ENCODE data around the gene TRIM42. TPM values are rescaled to one million over a fixed set of nuclear protein-coding genes. Genes with fewer than 3 reads are reported as not detected.

Gene TRIM42
- total RNA-seq, 4 donors from 2014 or later = not detected

- no peak for DNase-seq
- TF ChIP-seq POLR2A (IDR thresholded peaks at IDR 0.05) = no peak
- no peak for TF ChIP-seq EP300 (IDR thresholded peaks at IDR 0.05; ENCODE audit: low read depth)
- TF ChIP-seq POLR2AphosphoS5 (IDR thresholded peaks at IDR 0.05) = no peak
- no peak for TF ChIP-seq CTCF (IDR thresholded peaks at IDR 0.05)
- no peak overlapping the region for H3K4me3 ChIP-seq
- no peaks in the 10 kb centered on the region for H3K9me3 ChIP-seq
- intact Hi-C loops (cut with DNase I; ENCODE audit: low total_unique reads) = no loop called here
- in situ Hi-C loops (cut with MboI; ENCODE audit: low pct_ligation_motif_present in 1 of 4, low pct_unique_long_range_greater_than_20kb in 1 of 4, low sequenced_read_pairs in 3 of 4) = no loop called here
- no peaks in the 10 kb centered on the region for H3K36me3 ChIP-seq
- H3K27me3 ChIP-seq = no peaks in the 10 kb centered on the region
- 71 to 86% methylated on average over 4 to 5 of the region's 5 CpGs for WGBS, 2 donors (ENCODE audit: low coverage in 1 of 2)
- no peak overlapping the region for H3K27ac ChIP-seq
- H3K4me1 ChIP-seq = no peaks in the 10 kb centered on the region
Measured at GRCh38 chr3:140635276-140635675, 42.6 kb upstream of the TRIM42 start.

DNA sequence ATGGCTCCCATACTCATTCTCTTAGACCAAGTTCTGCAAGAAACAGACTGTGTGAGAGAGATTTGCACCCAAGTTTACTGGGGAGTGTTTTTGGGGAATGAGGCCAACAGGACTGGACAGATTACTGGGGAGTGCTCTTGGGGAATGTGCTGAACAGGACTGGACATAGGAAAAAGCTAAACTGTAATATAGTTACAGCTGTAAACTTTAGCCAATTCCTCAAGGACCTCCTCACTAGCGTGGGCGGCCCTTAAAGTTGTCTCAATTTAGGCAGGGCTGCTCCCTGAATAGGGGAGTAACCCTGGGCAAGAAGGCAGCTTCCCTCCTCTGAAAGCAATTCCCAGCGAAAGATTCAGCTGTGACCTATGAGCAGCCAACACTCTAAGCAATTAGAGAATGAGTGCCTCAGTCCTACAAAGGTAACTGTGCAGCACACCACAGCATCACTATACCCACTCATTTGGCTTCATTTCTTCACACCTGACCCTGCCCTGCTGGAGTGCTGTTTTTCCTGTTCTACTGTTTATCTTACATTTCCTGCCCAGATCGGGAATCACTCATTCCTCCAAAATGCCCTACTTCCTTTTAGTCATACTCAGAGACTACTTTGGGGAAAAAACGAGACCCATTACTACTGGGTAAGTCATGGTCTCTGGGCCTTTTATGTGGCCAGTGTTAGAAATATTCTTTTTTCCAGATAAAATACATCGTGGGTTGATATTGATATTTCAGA lies 41.3 kb upstream of the TRIM42 start:
- Histone ChIP-seq H3K36me3 (no peaks in the 10 kb centered on the region), H3K9me3 (no peaks in the 10 kb centered on the region), H3K27me3 (no peaks in the 10 kb centered on the region), H3K27ac (no peak overlapping the region), H3K4me3 (no peak overlapping the region), H3K4me1 (no peaks in the 10 kb centered on the region)
- no peak for TF ChIP-seq EP300 (IDR thresholded peaks at IDR 0.05; ENCODE audit: low read depth)
- no peak for TF ChIP-seq POLR2AphosphoS5 (IDR thresholded peaks at IDR 0.05)
- TF ChIP-seq CTCF (IDR thresholded peaks at IDR 0.05) = no peak
- no peak for TF ChIP-seq POLR2A (IDR thresholded peaks at IDR 0.05)
- DNase-seq = no peak
- intact Hi-C loops (cut with DNase I; ENCODE audit: low total_unique reads) (no loop called here), in situ Hi-C loops (cut with MboI; ENCODE audit: low pct_ligation_motif_present in 1 of 4, low pct_unique_long_range_greater_than_20kb in 1 of 4, low sequenced_read_pairs in 3 of 4) (no loop called here)
- 56% methylated on average over 6 of the region's 6 CpGs for WGBS, 2 donors (ENCODE audit: low coverage in 1 of 2)

- TF ChIP-seq POLR2A (IDR thresholded peaks at IDR 0.05) = no peak
- no peak for TF ChIP-seq EP300 (IDR thresholded peaks at IDR 0.05; ENCODE audit: low read depth)
- no peak for TF ChIP-seq CTCF (IDR thresholded peaks at IDR 0.05)
- no peak for TF ChIP-seq POLR2AphosphoS5 (IDR thresholded peaks at IDR 0.05)
- in situ Hi-C loops (cut with MboI; ENCODE audit: low pct_ligation_motif_present in 1 of 4, low pct_unique_long_range_greater_than_20kb in 1 of 4, low sequenced_read_pairs in 3 of 4) (no loop called here), intact Hi-C loops (cut with DNase I; ENCODE audit: low total_unique reads) (no loop called here)
- Histone ChIP-seq H3K36me3 (no peaks in the 10 kb centered on the region), H3K27ac (no peak overlapping the region), H3K27me3 (no peaks in the 10 kb centered on the region), H3K4me1 (no peaks in the 10 kb centered on the region), H3K4me3 (no peak overlapping the region), H3K9me3 (no peaks in the 10 kb centered on the region)
- 88% methylated on average over 12 of the region's 23 CpGs; no CpG with 5 or more reads in 1 of the 2 donors for WGBS, 2 donors (ENCODE audit: low coverage in 1 of 2)
- DNase-seq = no peak
Measured at GRCh38 chr3:140651287-140651686, 26.6 kb upstream of the TRIM42 start.

- no peaks in the 10 kb centered on the region for H3K27me3 ChIP-seq
- H3K4me1 ChIP-seq = no peaks in the 10 kb centered on the region
- H3K36me3 ChIP-seq = no peaks in the 10 kb centered on the region
- no peak overlapping the region for H3K27ac ChIP-seq
- in situ Hi-C loops (cut with MboI; ENCODE audit: low pct_ligation_motif_present in 1 of 4, low pct_unique_long_range_greater_than_20kb in 1 of 4, low sequenced_read_pairs in 3 of 4) = no loop called here
- H3K9me3 ChIP-seq = no peaks in the 10 kb centered on the region
- WGBS, 2 donors (ENCODE audit: low coverage in 1 of 2) = 100% methylated on average over 1 of the region's 1 CpG; no CpG with 5 or more reads in 1 of the 2 donors
- no peak for TF ChIP-seq POLR2AphosphoS5 (IDR thresholded peaks at IDR 0.05)
- no peak for TF ChIP-seq EP300 (IDR thresholded peaks at IDR 0.05; ENCODE audit: low read depth)
- no peak for TF ChIP-seq CTCF (IDR thresholded peaks at IDR 0.05)
- no peak for TF ChIP-seq POLR2A (IDR thresholded peaks at IDR 0.05)
- intact Hi-C loops (cut with DNase I; ENCODE audit: low total_unique reads) = no loop called here
- DNase-seq = no peak
- no peak overlapping the region for H3K4me3 ChIP-seq
Measured at GRCh38 chr3:140655678-140656077, 22.2 kb upstream of the TRIM42 start.

All from transverse colon (tissue), 4 donors.